Superior temporal gyrus (tissue), 1 donor: ENCODE data around the gene TAF5.
"Not testable (repeated sequence)": the region's sequence is repeated elsewhere in the genome, so short reads cannot be mapped to it uniquely, and the experiment has no call there.

ENCODE experiments used
- DNase-seq: peaks from one replicate; pipeline ENCODE4 v3.0.0-alpha.2; 2016; ENCODE audit errors: extremely low spot score

TAF5 gene

GRCh38 chr10:103413564-103413963 lies 45.8 kb downstream of the TAF5 start:
- DNase-seq = no peak

- no peak for DNase-seq
Observed at GRCh38 chr10:103415581-103415980, 47.8 kb downstream of the TAF5 start.

- peak; percentile 86 for DNase-seq
Observed at GRCh38 chr10:103416436-103417147, 48.8 kb downstream of the TAF5 start.

- DNase-seq = not testable (repeated sequence)
Observed at GRCh38 chr10:103417148-103417469, 49.3 kb downstream of the TAF5 start.

- no peak for DNase-seq
Observed at GRCh38 chr10:103417601-103418000, 49.8 kb downstream of the TAF5 start.

- DNase-seq = no peak
Observed at GRCh38 chr10:103419101-103419500, 51.3 kb downstream of the TAF5 start.

GRCh38 chr10:103423748-103424147 lies 56.0 kb downstream of the TAF5 start:
- no peak for DNase-seq

- DNase-seq = no peak
Observed at GRCh38 chr10:103427866-103428265, 60.1 kb downstream of the TAF5 start.

- no peak for DNase-seq
Observed at GRCh38 chr10:103428989-103429643, 61.3 kb downstream of the TAF5 start.

GRCh38 chr10:103429647-103430046 lies 61.9 kb downstream of the TAF5 start:
- no peak for DNase-seq

GRCh38 chr10:103431902-103432301 lies 64.1 kb downstream of the TAF5 start:
- no peak for DNase-seq

GRCh38 chr10:103433858-103434257 lies 66.1 kb downstream of the TAF5 start:
- no peak for DNase-seq
